Thyroid gland (tissue), 4 donors: Measurements from ENCODE around the gene PCK2. TPM values are rescaled to one million over a fixed set of nuclear protein-coding genes. Genes with fewer than 3 reads are reported as not detected.
A peak's percentile ranks its signal among the peaks of the same experiment; 100 is the strongest.

Experiments
- DNase-seq, 2 donors: peaks; one replicate each; pipeline ENCODE4 v3.0.0-alpha.2; 2019
- H3K27ac ChIP-seq, 3 donors: fragments of 200-600 bp; sonication (generic); 1 replicate in 2 of 3; 2 replicates in 1 of 3; pipeline ENCODE4 v1.5.1; 2016 to 2019; ENCODE audit warnings: mild to moderate bottlenecking in 1 of 3, moderate library complexity in 1 of 3
- H3K27me3 ChIP-seq: fragments of 200-600 bp; sonication (generic); one replicate; pipeline ENCODE4 v1.5.1; 2019
- H3K36me3 ChIP-seq, 2 donors: fragments of 200-600 bp; sonication (generic); one replicate each; pipeline ENCODE4 v1.5.1; 2016 to 2019
- H3K4me1 ChIP-seq, 2 donors: fragments of 200-600 bp; sonication (generic); one replicate each; pipeline ENCODE4 v1.5.1; 2017 to 2019
- H3K4me3 ChIP-seq, 3 donors: fragments of 200-600 bp; sonication (generic); replicated peaks in 1 of 3; 1 replicate in 2 of 3; 2 replicates in 1 of 3; pipeline ENCODE4 v1.5.1; 2016; ENCODE audit warnings: mild to moderate bottlenecking in 1 of 3
- H3K9me3 ChIP-seq: fragments of 200-600 bp; sonication (generic); one replicate; pipeline ENCODE4 v1.5.1; 2017
- CTCF ChIP-seq, 6 experiments: fragments of 200-600 bp in 3 of 6; fragments of 450-650 bp in 3 of 6; sonication (generic) in 3 of 6; IDR thresholded peaks; one replicate each; pipeline ENCODE4 v1.5.1; 2016 to 2019; ENCODE audit warnings: antibody characterized with exemption in 6 of 6, mild to moderate bottlenecking in 2 of 6, inconsistent platforms in 1 of 6, moderate library complexity in 1 of 6
- POLR2A ChIP-seq, 2 donors: fragments of 450-650 bp; IDR thresholded peaks; one replicate each; pipeline ENCODE4 v1.6.1; 2017; ENCODE audit warnings: antibody characterized with exemption in 2 of 2, mild to moderate bottlenecking in 2 of 2, moderate library complexity in 1 of 2
- WGBS, 2 donors: methylation state at CpG; one replicate each; pipeline ENCODE4 v1.1.5; 2017; 5-methylcytosine and 5-hydroxymethylcytosine counted together
- intact Hi-C: fragments of 100-400 bp; cut with DNase I; formaldehyde crosslinking; loops from one replicate; pipeline ENCODE4 v1.15.1; 2023
- total RNA-seq, 4 donors: library from RNA; depleted of rRNA; stranded (reverse); fragments of >200 nt; gene quantifications; one replicate each; pipeline ENCODE4 v1.2.3, GENCODE V29; 2016

PCK2 gene
- total RNA-seq, 4 donors from 2014 or later: 29.8 to 47.4 (median 39.3) TPM

GRCh38 chr14:24055971-24056799 lies 37.9 kb upstream of the PCK2 start:
- Histone ChIP-seq H3K4me3 (no peak overlapping the region), H3K27ac (no peak overlapping the region), H3K36me3 (no peaks in the 10 kb centered on the region), H3K27me3 (no peaks in the 10 kb centered on the region), H3K4me1 (peaks cover 8 to 14% of the 10 kb centered on the region in 2 donors), H3K9me3 (no peaks in the 10 kb centered on the region)
- TF ChIP-seq CTCF (IDR thresholded peaks at IDR 0.05) (no peak), POLR2A (IDR thresholded peaks at IDR 0.05) (no peak)
- intact Hi-C loops: loop anchor here (5.0 kb wide), 1 partner anchor 51 kb away; no protein-coding TSS in a partner anchor
- WGBS, 2 donors: 79 to 85% methylated on average over 7 to 10 of the region's 10 CpGs
- DNase-seq: no peak

- intact Hi-C loops: loop anchor here (5.0 kb wide), 1 partner anchor 51 kb away; no protein-coding TSS in a partner anchor
- H3K4me1 ChIP-seq: peaks cover 4 to 9% of the 10 kb centered on the region in 2 donors
- TF ChIP-seq CTCF (IDR thresholded peaks at IDR 0.05) (no peak), POLR2A (IDR thresholded peaks at IDR 0.05) (no peak)
Observed at GRCh38 chr14:24056800-24057184, 37.3 kb upstream of the PCK2 start.

GRCh38 chr14:24057271-24057670 lies 36.8 kb upstream of the PCK2 start:
- no peak for DNase-seq
- no peak for TF ChIP-seq POLR2A (IDR thresholded peaks at IDR 0.05)
- H3K9me3 ChIP-seq: no peaks in the 10 kb centered on the region
- H3K36me3 ChIP-seq: no peaks in the 10 kb centered on the region
- no peaks in the 10 kb centered on the region for H3K27me3 ChIP-seq
- intact Hi-C loops: loop anchor here (5.0 kb wide), 1 partner anchor 50 kb away; no protein-coding TSS in a partner anchor
- no peak overlapping the region for H3K27ac ChIP-seq
- H3K4me1 ChIP-seq: peaks cover under 1 to 6% of the 10 kb centered on the region in 2 donors
- H3K4me3 ChIP-seq: no peak overlapping the region
- WGBS, 2 donors: 91% methylated on average over 2 of the region's 2 CpGs

More at GRCh38 chr14:24056800-24057184, 37.3 kb upstream of the PCK2 start:
- no peaks in the 10 kb centered on the region for H3K36me3 ChIP-seq
- no peaks in the 10 kb centered on the region for H3K9me3 ChIP-seq
- H3K27ac ChIP-seq: no peak overlapping the region
- H3K4me3 ChIP-seq: no peak overlapping the region
- no peaks in the 10 kb centered on the region for H3K27me3 ChIP-seq
- no peak for DNase-seq
- 67 to 80% methylated on average over 2 to 8 of the region's 8 CpGs for WGBS, 2 donors

- Histone ChIP-seq H3K9me3 (no peaks in the 10 kb centered on the region), H3K27ac (no peak overlapping the region), H3K36me3 (no peaks in the 10 kb centered on the region), H3K4me3 (no peak overlapping the region), H3K4me1 (no peaks in the 10 kb centered on the region), H3K27me3 (no peaks in the 10 kb centered on the region)
- TF ChIP-seq POLR2A (IDR thresholded peaks at IDR 0.05): no peak
- TF ChIP-seq CTCF (IDR thresholded peaks at IDR 0.05): no peak
- intact Hi-C loops: loop anchor here (2.0 to 5.0 kb wide), 2 partner anchors 33 to 49 kb away; no protein-coding TSS in a partner anchor
- DNase-seq: peak in 1 of 2 donors; percentile 18
- WGBS, 2 donors: 57 to 70% methylated on average over 5 to 9 of the region's 14 CpGs
Observed at GRCh38 chr14:24057867-24058259, 36.2 kb upstream of the PCK2 start.

- peak; percentile 44 to 96 (median 78) for TF ChIP-seq CTCF (IDR thresholded peaks at IDR 0.05)
- TF ChIP-seq POLR2A (IDR thresholded peaks at IDR 0.05): no peak
- 56 to 58% methylated on average over 7 of the region's 7 CpGs for whole genome bisulfite sequencing, 2 donors
Observed at GRCh38 chr14:24058260-24058950, 35.7 kb upstream of the PCK2 start.

More at GRCh38 chr14:24058260-24058950, 35.7 kb upstream of the PCK2 start:
- Histone ChIP-seq H3K27me3 (no peaks in the 10 kb centered on the region), H3K4me1 (no peaks in the 10 kb centered on the region), H3K36me3 (no peaks in the 10 kb centered on the region), H3K27ac (no peak overlapping the region), H3K4me3 (no peak overlapping the region), H3K9me3 (no peaks in the 10 kb centered on the region)
- intact Hi-C loops: loop anchor here (2.0 to 5.0 kb wide), 2 partner anchors 32 to 49 kb away; no protein-coding TSS in a partner anchor
- peak; percentile 73 to 84 for DNase-seq
